GM13976 (cell line): ENCODE measurements around the gene TNIP1.

Source experiments
- DNase-seq: peaks from one replicate; pipeline ENCODE4 v3.0.0; 2012; ENCODE audit warnings: low spot score
- CTCF ChIP-seq: IDR thresholded peaks from 2 replicates; pipeline ENCODE4 v1.5.1; 2012; ENCODE audit warnings: borderline replicate concordance, mild to moderate bottlenecking; ENCODE audit not compliant: insufficient read depth; ENCODE audit errors: extremely low read depth, missing control alignments, control extremely low read depth
- in situ Hi-C: fragments of 300-500 bp; cut with MboI; formaldehyde crosslinking; loops from one replicate; pipeline ENCODE4 v1.12.0; 2022; ENCODE audit warnings: low sequenced_read_pairs, mixed read lengths, inconsistent platforms; ENCODE audit not compliant: unreplicated experiment

Gene TNIP1

GRCh38 chr5:151038801-151039238 is 42.0 kb downstream of the TNIP1 start:
- DNase-seq = no peak
- in situ Hi-C loops = no loop called here
- no peak for TF ChIP-seq CTCF

- TF ChIP-seq CTCF = no peak
- in situ Hi-C loops = no loop called here
- DNase-seq = no peak
These were observed 42.5 kb downstream of the TNIP1 start for GRCh38 chr5:151038412-151038745.

GRCh38 chr5:151037561-151038411 is 43.0 kb downstream of the TNIP1 start:
- in situ Hi-C loops = no loop called here
- DNase-seq = no peak
- no peak for TF ChIP-seq CTCF

DNA sequence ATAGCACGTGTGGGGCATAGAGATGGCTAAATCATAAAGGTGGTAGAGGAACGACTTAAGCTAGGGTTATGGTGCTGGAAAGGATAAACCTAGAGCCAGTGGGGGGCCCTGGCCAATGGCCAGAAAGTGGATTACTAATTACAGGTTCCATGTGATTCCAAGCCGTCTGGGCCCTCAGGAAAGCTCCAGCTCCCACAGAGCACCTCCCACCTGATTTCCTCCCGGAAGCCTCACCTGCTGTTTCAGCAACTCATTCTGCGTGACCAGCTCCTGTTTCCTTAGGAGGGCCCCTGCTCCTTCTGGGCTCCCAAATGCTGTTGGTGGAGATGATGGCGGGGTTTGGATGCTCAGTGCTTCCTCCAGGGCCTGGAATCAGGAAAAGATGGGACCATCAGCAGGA is 44.3 kb downstream of the TNIP1 start:
- TF ChIP-seq CTCF = no peak
- in situ Hi-C loops = no loop called here
- no peak for DNase-seq

DNA sequence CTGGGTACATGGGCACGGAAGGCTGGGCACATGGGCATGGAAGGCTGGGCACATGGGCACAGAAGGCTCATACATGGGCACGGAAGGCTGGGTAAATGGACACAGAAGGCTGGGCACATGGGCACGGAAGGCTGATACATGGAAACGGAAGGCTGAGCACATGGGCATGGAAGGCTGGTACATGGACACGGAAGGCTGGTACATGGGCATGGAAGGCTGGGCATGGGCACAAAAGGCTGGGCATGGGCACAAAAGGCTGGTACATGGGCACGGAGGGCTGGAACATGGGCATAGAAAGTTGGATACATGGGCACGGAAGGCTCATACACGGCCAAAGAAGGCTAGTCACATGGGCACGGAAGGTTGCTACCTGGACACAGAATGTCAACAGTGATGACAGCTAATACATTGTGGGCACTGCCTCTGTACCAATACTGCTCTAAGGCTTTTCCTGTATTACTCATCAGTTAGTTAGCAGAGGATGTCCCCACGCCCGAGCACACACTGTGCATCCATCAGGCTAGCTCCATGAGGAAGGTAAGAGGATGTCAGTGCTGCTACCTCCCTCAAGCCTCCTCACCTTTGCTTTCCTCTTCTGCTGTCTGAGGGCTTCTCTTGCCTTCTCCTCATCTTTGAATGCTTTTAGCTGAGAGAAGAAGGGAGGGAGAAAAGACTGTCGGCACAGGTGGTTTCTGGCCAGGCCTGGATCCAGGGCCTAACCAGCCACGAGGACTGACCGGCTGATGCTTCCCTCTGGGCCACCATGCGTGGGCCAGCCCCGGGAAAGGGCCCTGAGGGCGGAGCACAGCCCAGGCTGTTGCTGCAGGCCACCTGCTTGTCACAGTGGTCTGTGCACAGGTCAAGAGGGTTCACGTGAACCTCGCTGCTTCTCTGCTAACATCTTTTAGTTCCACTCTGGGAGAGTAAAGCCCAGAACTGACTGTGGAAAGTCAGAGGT is 46.1 kb downstream of the TNIP1 start:
- DNase-seq = no peak
- in situ Hi-C loops = no loop called here

More for the DNA sequence above, 46.1 kb downstream of the TNIP1 start:
- TF ChIP-seq CTCF = no peak
